ENCODE measurements around the gene COG3.
"Not testable (repeated sequence)": the region's sequence is repeated elsewhere in the genome, so short reads cannot be mapped to it uniquely, and the experiment has no call there.

Gene COG3, protein sequence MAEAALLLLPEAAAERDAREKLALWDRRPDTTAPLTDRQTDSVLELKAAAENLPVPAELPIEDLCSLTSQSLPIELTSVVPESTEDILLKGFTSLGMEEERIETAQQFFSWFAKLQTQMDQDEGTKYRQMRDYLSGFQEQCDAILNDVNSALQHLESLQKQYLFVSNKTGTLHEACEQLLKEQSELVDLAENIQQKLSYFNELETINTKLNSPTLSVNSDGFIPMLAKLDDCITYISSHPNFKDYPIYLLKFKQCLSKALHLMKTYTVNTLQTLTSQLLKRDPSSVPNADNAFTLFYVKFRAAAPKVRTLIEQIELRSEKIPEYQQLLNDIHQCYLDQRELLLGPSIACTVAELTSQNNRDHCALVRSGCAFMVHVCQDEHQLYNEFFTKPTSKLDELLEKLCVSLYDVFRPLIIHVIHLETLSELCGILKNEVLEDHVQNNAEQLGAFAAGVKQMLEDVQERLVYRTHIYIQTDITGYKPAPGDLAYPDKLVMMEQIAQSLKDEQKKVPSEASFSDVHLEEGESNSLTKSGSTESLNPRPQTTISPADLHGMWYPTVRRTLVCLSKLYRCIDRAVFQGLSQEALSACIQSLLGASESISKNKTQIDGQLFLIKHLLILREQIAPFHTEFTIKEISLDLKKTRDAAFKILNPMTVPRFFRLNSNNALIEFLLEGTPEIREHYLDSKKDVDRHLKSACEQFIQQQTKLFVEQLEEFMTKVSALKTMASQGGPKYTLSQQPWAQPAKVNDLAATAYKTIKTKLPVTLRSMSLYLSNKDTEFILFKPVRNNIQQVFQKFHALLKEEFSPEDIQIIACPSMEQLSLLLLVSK

DNA sequence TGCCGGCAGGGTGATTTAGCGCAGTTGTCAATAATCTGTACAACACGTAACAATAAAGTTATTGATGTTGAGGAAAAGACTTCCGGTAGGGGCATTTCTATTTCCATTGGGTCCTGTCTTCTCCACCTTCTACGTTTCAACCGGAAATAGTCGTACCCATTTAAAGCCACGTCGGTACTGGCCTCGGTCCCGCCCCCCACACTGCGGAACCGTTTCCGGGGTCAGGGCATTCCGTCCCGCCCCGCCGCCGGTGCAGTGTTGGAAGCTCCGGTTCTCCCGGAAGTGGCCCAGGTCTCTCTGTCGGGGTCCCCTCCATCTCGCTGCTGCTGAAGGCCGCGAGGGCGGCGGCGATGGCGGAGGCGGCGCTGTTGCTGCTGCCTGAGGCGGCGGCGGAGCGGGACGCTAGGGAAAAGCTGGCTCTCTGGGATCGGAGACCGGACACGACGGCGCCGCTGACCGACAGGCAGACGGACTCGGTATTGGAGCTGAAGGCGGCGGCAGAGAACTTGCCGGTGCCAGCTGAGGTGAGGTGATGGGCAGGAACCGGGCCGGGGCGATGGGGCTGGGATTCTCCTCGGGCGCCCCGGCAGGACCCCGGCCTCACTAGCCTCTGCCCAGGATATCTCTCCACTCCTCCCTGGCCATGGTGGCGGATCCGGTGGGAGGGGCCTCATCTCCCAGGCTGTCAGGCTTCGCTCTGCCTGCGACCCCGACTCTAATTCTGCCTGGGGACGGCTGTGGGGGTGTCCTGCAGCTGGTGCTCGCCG lies at the start of gene COG3:
TSS of gene COG3 (plus strand) at position 253 of the 767 bp plus-strand sequence. CDS start at position 351, 98 bp downstream.
- DNase-seq (ENCODE audit: low spot score) = peak; percentile 93

DNA sequence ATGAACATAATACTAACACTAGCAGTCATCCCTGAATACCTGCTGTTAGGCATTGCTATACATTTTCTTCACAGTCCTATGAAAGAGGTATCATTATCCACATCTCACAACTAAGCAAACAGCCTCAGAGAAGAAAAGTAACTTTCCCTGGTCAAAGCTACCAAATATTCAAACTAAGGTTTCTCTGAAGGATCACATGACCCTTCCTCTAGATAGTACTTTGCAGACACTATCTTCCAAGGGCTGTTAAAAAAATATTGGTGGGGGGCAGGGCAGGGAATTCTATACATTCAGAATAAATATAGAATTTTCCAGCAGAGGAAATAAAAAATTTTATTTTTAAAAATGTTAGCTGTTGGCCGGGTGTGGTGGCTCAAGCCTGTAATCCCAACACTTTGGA lies 49.6 kb upstream of the COG3 start:
- no peak for DNase-seq (ENCODE audit: low spot score)

DNA sequence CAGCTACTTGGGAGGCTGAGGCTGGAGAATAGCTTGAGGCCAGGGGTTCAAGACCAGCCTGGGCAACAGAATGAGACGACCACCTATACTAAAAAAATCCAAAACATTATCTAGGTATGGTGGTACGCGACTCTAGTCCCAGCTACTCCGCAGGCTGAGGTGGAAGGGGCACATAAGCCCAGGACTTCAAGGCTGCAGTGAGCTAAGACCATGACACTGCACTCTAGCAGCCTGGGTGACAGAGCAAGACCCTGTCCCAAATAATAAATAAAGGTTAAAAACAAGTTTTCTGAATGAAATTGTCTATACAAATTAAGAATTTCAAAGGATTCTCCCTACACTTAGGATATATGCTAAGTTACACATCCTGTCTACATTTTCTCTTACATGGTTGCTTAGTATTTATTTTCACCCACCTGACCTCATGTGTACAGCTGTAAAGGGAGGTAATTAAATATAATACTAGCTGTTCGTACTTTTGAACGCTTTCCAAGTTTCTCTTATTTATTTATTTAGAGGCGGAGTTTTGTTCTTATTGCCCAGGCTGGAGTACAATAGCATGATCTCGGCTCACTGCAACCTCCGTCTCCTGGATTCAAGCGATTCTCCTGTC lies 48.1 kb upstream of the COG3 start:
- DNase-seq (ENCODE audit: low spot score) = no peak

DNA sequence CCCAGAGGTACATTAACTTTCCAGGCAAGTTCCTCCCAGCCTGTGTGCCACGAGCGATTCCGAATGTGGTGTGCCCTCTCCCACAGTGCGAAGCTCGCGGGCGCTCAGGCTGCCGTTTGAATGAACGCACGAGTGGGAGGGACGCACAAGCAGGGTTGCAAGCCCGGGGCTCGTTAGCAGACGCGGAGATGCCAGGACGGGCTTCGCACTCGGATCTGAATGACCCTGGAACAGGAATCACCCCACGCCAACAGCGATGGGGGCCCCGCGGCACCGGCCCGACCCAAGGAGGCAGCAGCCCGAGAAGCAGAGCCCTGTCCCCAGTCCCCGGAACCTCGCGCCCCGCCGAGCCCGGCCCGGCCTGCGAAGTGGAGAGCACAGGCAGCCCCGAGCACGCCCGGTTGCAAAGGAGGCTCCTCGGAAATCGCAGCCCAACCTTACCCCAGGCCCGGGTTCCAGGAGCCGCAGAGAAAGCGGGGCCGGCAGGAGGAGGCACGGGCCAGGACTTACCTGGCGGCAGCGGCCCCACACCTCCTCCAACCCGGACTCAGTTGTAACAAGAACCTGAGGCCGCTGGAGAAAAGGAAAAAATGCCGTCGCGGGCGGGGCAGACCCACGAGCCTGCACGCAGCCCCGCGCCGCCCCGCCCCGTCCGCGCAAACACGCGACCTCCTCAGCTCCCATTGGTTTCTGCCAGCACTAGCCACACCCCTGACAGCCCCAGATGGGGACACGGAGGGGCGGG lies 46.8 kb upstream of the COG3 start, which contains the start of gene SLC25A30:
TSS of gene SLC25A30 (minus strand) at position 584 of the 745 bp plus-strand sequence. CDS start 6,948 bp downstream, outside the sequence.
- peak; percentile 95 for DNase-seq (ENCODE audit: low spot score)

DNA sequence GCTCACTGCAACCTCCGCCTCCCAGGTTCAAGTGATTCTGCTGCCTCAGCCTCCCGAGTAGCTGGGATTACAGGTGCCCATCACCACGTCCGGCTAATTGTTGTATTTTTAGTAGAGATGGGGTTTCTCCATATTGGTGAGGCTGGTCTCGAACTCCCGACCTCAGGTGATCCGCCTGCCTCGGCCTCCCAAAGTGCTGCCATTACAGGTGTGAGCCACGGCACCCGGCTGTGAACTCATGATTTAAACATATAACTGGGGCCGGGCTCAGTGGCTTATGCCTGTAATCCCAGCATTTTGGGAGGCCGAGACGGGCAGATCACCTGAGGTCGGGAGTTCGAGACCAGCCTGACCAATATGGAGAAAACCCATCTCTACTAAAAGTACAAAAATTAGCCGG lies 45.4 kb upstream of the COG3 start:
- DNase-seq (ENCODE audit: low spot score) = not testable (repeated sequence)

DNA sequence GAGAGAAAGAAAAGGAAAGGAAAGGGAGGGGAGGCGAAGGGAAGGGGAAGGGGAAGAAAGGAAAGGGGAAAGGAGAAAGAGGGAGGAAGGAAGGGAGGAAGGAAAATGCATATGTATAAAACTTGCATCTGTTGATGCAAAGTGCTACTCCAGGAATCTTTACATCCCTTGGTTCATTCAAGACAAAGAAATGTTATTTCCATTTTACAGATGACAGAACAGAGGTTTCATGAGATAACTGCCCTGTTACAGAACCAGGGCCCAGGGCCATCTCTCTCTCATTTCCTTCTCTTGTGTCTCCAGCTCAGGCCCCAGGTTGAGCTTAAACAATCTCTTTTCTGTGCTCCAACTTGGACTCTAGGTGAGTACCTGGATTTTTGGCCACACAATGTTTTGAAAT lies 44.8 kb upstream of the COG3 start:
- no peak for DNase-seq (ENCODE audit: low spot score)

DNA sequence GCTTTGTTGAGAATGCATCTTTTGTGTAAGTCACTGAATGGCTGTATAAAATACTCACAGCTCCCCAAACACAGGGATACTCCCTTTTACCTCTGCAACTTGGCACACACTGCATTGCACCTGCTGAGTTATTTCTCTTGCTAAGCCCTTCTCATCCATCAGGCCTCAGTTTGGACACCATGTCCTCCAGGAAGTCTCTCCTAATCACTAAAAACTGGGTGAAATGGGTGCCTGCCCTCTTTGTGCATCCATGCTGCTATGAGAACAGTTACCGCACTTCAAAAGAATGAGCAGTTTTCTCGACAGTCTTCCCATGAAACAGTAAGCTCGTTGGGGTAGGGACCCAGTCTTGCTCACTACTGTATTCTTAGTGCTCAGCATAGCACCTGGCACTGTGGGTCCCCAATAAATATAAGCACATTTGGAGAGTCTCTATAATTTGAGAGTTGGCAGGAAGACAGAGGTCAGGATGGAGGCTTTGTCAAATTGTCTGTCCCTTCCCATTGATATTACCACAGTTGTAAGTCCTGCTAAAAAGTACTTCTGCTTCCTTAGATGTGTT lies 41.9 kb upstream of the COG3 start:
- DNase-seq (ENCODE audit: low spot score) = peak; percentile 23

DNA sequence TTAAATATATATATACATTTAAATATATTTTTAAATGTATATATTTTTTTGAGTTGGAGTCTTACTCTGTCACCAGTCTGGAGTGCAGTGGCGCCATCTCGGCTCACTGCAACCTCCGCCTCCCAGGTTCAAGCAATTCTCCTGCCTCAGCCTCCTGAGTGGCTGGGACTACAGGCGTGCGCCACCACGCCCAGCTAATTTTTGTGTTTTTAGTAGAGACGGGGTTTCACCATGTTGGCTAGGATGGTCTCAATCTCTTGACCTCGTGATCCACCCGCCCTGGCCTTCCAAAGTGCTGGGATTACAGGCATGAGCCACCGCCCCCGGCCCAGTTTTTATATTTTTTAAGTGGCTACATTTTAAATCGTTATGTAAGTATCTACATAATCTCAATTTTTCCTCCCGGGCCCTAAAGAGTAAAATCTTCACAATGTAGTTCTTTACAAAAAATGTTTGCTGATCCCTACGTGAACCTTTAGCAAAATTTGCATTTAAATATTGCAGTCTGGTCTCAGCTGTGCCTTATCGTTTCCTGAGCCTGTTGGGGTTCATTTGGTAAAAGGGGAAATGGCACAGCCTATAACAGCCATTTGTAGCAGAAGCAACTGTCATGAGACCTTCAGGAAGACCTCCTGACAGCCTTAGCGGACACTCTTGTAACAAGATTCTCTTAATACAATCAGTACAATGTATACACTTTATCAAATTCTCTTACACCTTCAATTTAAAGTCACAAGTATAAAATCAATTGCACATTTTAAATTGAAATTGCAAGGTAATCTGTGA lies 38.5 kb upstream of the COG3 start:
- peak; percentile 3 for DNase-seq (ENCODE audit: low spot score)

DNA sequence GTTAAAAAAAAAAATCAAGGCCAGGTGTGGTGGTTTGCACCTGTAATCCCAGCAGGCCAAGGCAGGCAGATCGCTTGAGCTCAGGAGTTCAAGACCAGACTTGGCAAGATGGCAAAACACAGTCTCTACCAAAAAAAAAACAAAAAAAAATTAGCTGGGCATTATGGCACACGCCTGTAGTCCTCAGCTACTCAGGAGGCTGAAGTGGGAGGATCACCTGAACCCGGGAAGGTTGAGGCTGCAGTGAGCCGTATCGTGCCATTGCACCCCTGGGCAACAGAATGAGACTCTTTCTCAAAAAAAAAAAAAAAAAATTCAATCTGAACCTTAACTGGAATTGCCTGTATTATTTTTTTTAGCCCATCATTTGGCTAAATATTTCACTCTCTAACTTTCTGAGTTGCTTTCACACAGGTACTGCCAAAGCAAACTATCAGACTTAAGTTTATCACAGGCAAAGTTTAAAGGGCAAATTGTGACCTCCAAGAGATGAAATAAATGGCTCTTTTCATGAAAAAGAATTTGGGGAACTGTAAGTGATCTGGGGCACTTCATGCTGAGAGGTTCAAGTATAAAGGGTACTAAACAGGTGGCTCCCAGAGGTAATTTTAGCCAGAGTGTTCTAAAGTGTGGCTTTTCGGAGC lies 31.9 kb upstream of the COG3 start:
- no peak for DNase-seq (ENCODE audit: low spot score)

DNA sequence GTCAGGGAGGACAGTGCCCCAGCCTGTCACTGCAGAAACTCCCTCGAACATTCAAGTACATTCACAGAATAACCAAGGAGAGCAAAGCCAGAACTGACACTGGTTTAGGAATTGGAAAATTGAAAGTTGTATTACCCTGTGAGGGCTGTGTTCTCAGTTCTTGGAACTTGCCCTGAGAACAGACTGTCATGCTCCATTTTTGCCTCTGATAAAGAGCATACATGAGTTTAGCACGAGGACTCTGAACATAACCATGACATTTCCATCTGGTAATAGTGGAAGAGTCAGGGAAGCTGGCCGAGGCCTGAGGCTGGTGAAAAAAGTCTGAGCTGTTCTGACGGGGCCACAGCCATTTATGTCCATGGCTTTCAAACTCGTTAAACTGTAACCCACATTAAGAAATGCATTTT lies 31.4 kb upstream of the COG3 start:
- no peak for DNase-seq (ENCODE audit: low spot score)

DNA sequence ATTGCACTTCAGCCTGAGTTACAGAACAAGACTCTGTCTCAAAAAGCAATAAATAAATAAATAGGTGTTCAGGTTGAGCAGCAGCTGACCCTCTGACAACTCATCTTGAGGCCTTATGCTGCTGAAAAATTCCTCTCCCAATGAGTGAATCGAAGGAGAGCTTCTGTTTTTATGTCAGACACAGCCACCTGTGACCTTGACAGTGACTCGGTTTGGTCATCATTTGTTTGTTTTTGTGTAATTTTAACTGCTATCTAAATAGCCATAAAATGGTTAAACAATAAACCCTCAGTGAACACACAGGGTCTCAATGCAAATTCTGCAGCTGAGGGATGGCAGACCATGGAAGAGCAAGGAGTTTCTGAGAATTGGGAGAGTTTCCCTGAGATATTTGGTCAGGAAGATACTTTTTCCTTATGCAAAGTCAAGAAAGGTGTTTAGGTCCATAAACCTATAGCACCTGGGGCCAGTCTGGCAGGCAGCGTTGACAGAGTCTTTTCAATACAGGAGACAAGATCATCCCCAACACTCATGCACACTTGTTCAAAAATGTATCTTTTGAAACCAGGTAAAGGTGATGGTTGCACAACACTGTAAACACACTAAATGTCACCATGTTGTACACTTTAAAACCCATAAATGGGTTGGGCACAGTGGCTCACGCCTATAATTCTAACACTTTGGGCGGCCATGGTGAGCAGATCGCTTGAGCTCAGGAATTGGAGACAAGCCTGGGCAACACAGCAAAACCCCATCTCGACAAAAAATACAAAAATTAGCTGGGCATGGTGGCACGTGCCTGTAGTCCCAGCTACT lies 30.0 kb upstream of the COG3 start:
- DNase-seq (ENCODE audit: low spot score) = no peak

DNA sequence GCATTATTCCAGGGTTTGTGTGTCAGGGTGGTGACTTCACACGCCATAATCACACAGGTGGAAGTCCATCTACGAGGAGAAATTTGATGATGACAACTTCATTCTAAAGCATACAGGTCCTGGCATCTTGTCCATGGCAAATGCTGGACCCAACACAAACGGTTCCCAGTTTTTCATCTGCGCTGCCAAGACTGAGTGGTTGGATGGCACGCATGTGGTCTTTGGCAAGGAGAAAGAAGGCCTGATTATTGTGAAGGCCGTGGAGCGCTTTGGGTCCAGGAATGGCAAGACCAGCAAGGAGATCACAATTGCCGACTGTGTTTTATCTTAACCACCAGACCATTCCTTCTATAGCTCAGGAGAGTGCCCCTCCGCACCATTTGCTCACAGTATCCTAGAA lies 28.4 kb upstream of the COG3 start:
- peak; percentile 11 for DNase-seq (ENCODE audit: low spot score)

DNA sequence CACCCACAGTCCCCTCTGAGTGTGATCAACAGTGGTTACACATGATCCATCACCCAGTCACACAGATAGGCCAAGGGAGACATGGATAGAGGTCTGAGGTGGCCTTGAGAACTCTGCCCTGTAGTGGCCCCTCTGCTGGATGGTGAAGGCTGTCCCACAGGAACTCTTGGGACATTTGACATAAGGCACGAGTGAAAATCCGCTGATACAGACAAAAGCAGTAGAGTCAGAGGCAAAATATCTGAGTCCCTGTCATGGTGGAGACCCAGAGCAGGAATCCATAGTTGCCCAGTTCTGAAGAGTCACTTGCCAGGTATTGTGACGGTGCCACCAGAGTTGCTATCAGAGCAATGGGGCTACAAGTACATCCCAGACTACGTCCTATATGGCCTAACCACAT lies 27.8 kb upstream of the COG3 start:
- DNase-seq (ENCODE audit: low spot score) = peak; percentile 11

DNA sequence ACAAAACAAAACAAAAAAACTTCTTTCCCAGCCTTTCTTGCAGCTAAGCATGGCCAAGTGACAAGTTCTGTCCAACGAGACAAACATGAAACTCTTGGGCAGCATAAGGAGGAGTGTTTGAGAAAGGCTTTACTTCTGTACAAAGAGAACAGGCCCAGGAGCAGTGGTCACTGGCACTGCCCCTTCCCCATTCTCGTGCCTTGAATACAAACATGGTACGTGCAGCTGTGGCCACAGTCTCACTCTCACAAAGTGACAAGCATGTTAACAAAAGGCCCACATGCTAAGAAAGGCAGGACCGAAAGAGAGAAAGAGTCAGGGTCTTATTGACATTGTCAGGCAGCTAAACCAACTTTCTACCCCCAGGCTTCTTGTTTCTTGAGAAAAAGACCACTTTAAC lies 26.8 kb upstream of the COG3 start:
- DNase-seq (ENCODE audit: low spot score) = peak; percentile 18

DNA sequence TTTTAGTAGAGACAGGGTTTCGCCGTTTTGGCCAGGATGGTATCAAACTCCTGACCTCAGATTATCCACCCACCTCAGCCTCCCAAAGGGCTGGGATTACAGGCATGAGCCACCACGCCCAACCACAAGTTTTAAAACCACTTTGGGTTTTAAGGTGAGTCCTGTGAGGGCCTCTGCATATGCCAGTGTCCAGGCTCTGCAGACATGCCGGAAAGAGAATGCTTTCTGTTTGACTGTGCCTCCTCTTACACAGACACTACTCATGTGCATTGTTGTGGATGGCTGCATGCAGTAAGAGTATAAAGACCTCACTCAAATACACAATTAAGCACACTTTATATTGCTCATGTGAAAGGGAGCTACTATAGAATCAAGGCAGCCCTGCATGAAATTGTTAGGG lies 25.7 kb upstream of the COG3 start:
- peak; percentile 12 for DNase-seq (ENCODE audit: low spot score)

DNA sequence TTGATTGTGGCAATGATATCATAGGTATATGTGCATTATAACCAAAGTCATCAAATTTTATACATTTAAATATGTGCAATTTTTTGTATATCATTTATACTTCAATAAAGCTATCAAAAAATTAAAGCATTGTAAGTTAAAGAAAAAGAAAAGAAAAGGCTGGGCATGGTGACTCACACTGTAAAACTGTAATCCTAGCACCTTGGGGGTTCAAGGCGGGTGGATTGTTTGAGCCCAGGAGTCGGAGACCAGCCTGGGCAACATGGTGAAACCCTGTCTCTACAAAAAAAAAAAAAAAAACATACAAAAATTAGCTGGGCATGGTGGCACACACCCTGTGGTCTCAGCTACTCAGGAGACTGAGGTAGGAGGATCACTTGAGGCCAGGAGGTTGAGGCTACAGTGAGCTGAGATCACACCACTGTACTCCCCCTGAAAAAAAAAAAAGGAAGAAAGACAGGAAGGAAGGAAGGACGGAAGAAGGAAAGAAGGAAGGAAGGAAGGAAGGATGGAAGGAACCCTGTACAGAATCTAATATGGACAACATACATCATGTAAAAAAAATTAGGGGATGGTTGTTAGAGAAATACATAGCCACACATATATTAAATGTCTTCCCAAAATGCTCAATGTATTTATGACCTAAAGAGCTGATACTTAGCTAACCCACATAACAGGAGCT lies 24.8 kb upstream of the COG3 start:
- DNase-seq (ENCODE audit: low spot score) = no peak

DNA sequence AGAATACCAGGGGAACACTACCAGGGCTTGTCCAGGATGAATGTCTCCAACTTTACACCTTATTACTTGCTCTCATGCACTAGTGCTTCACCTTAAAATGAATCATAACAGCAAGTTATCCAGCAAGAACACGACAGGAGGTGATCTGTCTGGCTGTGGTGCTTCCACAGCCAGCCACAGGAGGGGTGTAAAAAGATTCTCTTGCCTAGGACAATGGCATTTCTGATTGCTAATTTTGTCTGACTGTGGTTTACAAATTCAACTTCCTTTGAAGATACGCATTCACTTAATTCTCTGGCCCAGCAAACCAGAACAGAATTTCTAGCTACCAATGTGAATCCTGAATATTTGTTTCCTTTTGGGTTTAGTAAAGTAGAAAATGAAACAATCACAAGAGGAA lies 23.1 kb upstream of the COG3 start:
- DNase-seq (ENCODE audit: low spot score) = peak; percentile 14

DNA sequence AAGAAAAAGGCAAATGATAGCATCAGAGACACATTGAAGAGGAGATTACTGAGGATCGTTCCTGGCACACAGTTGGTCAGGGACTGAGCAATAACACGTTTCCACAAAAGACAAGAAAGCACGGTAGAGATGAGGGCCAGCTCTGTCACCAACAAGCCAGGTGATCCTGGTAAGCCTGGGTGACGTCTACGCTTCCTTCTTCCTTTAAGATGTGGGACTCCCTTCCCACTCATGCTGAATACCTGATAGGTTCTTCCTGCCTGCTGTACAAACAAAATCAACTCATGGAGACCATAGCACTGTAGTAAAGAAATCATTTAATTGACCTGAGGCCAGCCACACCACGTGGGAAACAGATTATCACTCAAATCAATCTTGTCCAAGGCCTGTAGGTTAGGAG lies 19.7 kb upstream of the COG3 start:
- no peak for DNase-seq (ENCODE audit: low spot score)
